Naive B cell (primary cell): ENCODE results near the gene PDZD4. TPM values are rescaled to one million over a fixed set of nuclear protein-coding genes. Genes with fewer than 3 reads are reported as not detected.

Experiments used
- ATAC-seq, 2 donors: fragments of 150-1000 bp; cut with Tn5 transposase; 2 replicates each; pipeline ENCODE4 v1.10.0; 2021; ENCODE audit warnings: low read depth in 2 of 2, mild to moderate bottlenecking in 2 of 2, moderate library complexity in 2 of 2
- DNase-seq: peaks from one replicate; pipeline ENCODE4 v3.0.0; 2022
- H3K27ac Mint-ChIP-seq, 6 donors: one replicate each; pipeline ENCODE4 v1.8.0; 2020 to 2022; ENCODE audit warnings: mild to moderate bottlenecking in 6 of 6, mixed read lengths in 6 of 6, moderate library complexity in 5 of 6, inconsistent platforms in 2 of 6
- H3K27me3 Mint-ChIP-seq, 3 donors: one replicate each; pipeline ENCODE4 v1.8.0; 2021 to 2022; ENCODE audit warnings: mixed read lengths in 3 of 3, mild to moderate bottlenecking in 1 of 3
- H3K36me3 Mint-ChIP-seq, 2 donors: one replicate each; pipeline ENCODE4 v1.8.0; 2020 to 2022; ENCODE audit warnings: mixed read lengths in 2 of 2, inconsistent platforms in 1 of 2, mild to moderate bottlenecking in 1 of 2
- H3K4me1 Mint-ChIP-seq, 3 donors: one replicate each; pipeline ENCODE4 v1.8.0; 2020 to 2022; ENCODE audit warnings: mixed read lengths in 3 of 3, inconsistent platforms in 1 of 3, mild to moderate bottlenecking in 1 of 3, moderate library complexity in 1 of 3
- H3K4me3 Mint-ChIP-seq, 8 donors: one replicate each; pipeline ENCODE4 v1.8.0; 2020 to 2022; ENCODE audit warnings: mild to moderate bottlenecking in 8 of 8, mixed read lengths in 8 of 8, moderate library complexity in 8 of 8, inconsistent platforms in 2 of 8
- H3K9me3 Mint-ChIP-seq, 7 donors: one replicate each; pipeline ENCODE4 v1.8.0; 2020 to 2022; ENCODE audit warnings: mixed read lengths in 7 of 7, mild to moderate bottlenecking in 5 of 7, inconsistent platforms in 2 of 7, moderate library complexity in 1 of 7
- polyA plus RNA-seq, 6 donors: library from polyadenylated mRNA; unstranded; fragments of 300-500 nt; fragmentation: Illumina TruSeq; gene quantifications; one replicate each; pipeline ENCODE4 v1.2.3, GENCODE V29; 2021; ENCODE audit warnings: low read depth in 6 of 6

The PDZD4 gene
- polyA plus RNA-seq, 6 donors from 2014 or later = 0.38 TPM; not detected in 5

DNA sequence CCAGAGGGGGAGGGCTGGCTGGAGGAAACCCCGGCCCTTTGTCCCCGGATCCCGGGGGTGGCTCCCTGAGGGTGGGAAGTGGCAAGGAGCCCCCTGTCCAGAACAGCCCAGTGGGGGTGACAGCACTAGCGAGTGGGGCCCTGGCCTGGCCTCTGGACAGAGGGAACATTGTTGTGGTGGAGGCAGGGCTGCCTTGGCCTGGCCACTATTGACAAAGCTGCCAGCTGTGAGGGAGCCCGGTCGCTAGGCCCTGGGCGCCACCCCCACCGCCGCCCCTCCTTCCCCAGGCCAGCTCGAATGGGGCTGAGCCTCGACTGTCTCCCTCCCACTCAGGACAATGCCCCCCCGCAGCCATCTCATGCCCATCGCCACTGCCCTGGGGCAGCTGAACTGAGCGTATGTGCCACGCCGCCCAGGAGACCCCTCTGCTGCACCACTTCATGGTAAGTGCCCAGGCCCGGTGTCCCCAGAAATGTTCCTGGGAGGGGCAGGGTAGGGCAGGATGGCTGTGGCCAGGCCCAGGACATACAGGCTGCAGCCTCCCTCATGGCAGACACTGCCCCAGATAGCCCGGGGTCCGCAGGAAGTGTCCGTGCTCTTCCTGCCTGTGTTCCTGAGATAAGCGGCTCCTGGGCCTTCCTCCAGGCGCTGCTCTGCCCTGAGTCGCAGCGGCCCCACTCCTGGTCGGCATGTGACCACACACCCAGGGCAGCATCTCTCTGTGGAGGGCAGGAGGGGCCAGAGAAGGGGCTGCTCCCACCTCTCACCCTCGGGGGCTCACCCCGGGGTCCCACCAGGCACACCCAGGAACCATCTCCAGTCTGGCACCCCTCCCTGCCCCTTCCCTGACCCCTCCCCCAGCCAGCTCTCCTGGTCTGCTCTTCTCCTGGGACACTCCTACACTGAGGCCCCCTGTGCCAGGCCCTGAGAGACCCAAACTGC, 64.9 kb downstream of the PDZD4 start:
- no peak overlapping the region for H3K4me3 Mint-ChIP-seq
- H3K9me3 Mint-ChIP-seq = no peaks in the 10 kb centered on the region
- no peak for DNase-seq
- H3K27ac Mint-ChIP-seq = no peak overlapping the region
- peaks cover 0 to 13% (median 0%) of the 10 kb centered on the region in 3 donors for H3K27me3 Mint-ChIP-seq
- ATAC-seq = no peak
- H3K4me1 Mint-ChIP-seq = peaks cover 11 to 22% (median 12%) of the 10 kb centered on the region in 3 donors
- no peaks in the 10 kb centered on the region for H3K36me3 Mint-ChIP-seq

DNA sequence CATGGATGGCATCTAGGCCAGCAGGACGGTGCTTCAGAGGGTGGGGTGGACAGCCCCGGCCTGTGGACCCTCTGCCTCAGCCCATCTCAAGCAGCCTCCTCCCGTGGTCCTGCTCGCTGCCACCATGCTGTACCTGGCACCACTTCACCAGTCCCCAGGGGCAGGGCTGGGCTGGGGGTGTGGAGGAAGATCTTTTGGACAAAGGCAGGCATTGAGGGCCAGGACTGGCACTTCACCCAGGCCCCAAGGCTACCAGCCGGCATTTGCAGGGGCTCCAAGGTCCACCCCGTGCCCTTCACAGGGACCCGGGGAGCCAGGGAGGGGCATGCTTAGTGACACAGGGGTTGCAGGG, 65.6 kb downstream of the PDZD4 start:
- Mint-ChIP-seq H3K36me3 (no peaks in the 10 kb centered on the region), H3K4me3 (no peak overlapping the region), H3K9me3 (no peaks in the 10 kb centered on the region), H3K4me1 (peaks cover 11 to 22% (median 12%) of the 10 kb centered on the region in 3 donors), H3K27me3 (peaks cover 0 to 8% (median 0%) of the 10 kb centered on the region in 3 donors), H3K27ac (no peak overlapping the region)
- no peak for ATAC-seq
- no peak for DNase-seq

DNA sequence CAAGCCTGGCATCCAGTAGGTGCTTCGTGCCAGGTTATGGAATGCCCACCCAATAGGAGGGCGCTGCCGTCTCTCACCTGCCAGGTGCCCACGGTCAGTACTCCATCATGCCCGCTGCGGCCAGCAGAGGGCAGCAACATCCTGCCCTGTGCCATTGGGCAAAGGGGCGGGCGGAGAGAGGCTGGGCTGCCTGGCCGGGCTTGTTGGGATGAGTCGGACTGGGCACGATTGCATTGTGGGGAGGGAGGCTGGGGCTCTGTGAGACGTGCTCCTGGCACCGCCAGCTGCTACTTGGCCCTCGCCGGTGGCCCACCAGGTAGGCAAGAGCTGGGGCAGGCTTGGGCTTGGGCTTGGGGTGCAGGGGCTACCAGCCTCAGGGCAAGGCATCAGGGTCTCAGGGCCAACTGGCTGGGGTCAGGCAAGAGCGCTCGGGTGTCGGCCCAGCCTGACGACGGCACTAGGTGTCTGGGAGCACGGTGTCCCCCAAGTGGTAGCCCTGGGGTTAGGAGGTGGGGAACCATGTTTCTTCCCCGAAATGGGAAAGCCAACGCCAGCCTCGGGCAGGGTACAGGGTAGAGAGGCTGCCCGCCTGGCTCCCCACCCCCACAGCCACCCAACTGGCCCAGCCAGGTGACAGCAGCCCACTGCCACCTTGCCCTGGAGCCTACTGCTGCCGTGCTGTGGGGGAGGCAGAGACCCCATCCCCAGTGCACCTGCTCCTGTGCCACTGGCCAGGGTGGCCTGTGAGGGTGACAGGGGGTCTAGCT, 66.2 kb downstream of the PDZD4 start, which contains the start of gene PLXNB3:
Gene PLXNB3, plus strand, starts transcription at position 261 of the 767 bp plus-strand sequence. CDS start 1,287 bp downstream, outside the sequence.
- Mint-ChIP-seq H3K9me3 (no peaks in the 10 kb centered on the region), H3K4me1 (peaks cover 11 to 22% (median 12%) of the 10 kb centered on the region in 3 donors), H3K4me3 (peak within 1 kb of the TSS in 2 of 8 donors; percentile 10 to 13), H3K27me3 (peaks cover 0 to 6% (median 0%) of the 10 kb centered on the region in 3 donors), H3K36me3 (no peaks in the 10 kb centered on the region), H3K27ac (peak within 1 kb of the TSS in 2 of 6 donors; percentile 42 to 78)
- DNase-seq (peak; percentile 67), ATAC-seq (peak; percentile 88 to 89)

DNA sequence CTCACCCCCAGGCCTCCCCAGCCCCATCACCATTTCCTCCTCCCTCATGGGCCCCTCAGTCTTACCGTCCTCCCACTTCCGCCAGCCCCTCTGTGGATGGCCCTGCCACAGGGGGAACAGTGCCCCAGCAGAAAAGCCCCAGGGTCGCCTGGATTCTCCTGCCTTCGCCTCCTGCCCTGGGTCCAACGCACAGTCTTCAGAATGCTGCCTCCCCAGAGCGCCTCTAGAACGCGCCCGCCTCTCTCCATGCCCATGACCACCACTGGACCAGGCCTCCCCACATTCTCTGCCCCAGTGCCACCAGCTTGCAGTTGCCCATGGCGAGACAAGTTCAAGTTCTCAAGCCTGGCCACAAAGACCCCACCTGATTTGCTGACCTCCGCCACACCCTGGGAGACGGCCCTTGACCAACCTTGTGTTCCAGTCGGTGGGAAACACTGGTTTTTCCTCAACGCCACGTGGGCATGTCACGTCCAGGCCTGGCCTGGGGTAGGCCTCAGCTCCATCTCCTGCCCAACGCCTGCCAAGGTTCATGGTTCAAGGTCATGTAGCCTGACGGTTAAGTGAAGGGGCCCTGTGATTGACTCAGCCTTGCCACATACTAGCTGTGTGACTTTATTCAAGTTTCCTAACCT, 66.9 kb downstream of the PDZD4 start:
- Mint-ChIP-seq H3K27me3 (peaks cover 0 to 6% (median 0%) of the 10 kb centered on the region in 3 donors), H3K4me1 (peaks cover 15 to 28% (median 19%) of the 10 kb centered on the region in 3 donors), H3K36me3 (no peaks in the 10 kb centered on the region), H3K9me3 (no peaks in the 10 kb centered on the region), H3K4me3 (peak overlapping the region in 1 of 8 donors; percentile 13), H3K27ac (peak overlapping the region in 2 of 6 donors; percentile 42 to 78)
- DNase-seq (no peak), ATAC-seq (no peak)

DNA sequence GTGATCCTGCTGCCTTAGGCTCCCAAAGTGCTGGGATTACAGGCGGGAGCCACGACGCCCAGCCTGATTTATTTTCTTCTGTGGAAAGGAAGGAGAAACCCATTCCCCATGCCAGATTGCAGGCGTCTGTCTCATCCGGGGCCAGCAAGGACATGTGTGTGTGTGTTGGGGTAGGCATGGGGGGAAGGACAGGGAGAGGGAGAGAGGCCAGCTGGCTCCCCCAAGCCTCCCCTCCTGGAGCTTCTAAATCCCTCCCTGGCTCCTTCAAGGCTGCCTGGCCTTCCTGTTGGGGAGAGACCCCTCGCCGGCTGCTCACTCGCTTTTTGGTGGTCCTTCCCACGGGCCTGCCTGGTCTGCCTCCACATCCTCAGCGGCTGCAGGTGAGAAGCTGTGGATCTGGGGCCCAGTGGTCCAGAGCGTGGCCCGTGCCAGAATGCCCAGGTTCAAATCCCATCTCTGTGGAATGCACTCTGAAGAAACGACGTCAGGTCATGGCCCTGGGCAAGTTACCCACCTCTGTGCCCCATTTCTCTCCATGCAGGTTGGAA, 67.6 kb downstream of the PDZD4 start:
- peaks cover 17 to 25% (median 23%) of the 10 kb centered on the region in 3 donors for H3K4me1 Mint-ChIP-seq
- H3K27me3 Mint-ChIP-seq = peaks cover 0 to 6% (median 0%) of the 10 kb centered on the region in 3 donors
- H3K9me3 Mint-ChIP-seq = peaks cover 0 to 1% (median 0%) of the 10 kb centered on the region in 7 donors
- no peak for DNase-seq
- ATAC-seq = no peak
- no peak overlapping the region for H3K27ac Mint-ChIP-seq
- H3K4me3 Mint-ChIP-seq = peak overlapping the region in 1 of 8 donors; percentile 42
- H3K36me3 Mint-ChIP-seq = no peaks in the 10 kb centered on the region

DNA sequence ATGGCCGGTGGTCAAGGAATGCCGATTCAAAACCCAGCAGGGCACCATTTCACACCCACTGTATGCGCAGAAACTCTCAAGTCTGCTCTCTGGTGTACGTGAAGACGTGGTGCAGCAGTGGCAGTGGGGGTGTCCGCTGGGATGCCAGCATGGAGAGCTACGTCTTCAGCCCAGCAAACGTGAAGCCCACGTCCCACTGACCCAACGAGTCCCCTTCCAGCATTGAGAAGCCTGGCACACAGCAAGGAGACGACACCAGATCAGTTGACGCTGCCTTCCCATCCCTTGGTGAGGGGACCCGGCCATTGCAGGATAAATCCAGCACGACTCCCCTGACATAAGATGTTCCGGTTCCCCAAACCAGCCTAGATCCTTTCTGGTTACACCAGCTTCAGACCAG, 68.5 kb downstream of the PDZD4 start:
- Mint-ChIP-seq H3K36me3 (no peaks in the 10 kb centered on the region), H3K9me3 (peaks cover 0 to 3% (median 0%) of the 10 kb centered on the region in 7 donors), H3K27me3 (peaks cover 0 to 6% (median 0%) of the 10 kb centered on the region in 3 donors), H3K27ac (no peak overlapping the region), H3K4me1 (peaks cover 20 to 26% (median 23%) of the 10 kb centered on the region in 3 donors), H3K4me3 (no peak overlapping the region)
- DNase-seq (no peak), ATAC-seq (no peak)

DNA sequence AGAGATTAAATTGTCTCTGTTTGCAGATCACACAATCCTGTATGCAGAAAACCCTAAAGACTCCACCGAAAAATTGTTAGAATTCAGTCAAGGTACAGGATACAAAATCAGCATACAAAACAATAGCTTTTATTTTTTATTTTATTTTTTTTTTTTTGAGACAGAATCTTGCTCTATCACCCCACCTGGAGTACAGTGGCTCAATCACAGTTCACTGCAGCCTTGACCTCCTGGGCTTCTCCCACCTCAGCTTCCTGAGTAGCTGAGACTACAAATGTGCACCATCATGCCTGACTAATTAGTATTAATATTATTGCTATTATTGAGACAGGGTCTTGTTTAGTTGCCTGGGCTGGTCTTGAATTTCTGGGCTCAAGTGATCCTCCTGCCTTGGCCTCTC, 75.2 kb downstream of the PDZD4 start:
- Mint-ChIP-seq H3K36me3 (no peaks in the 10 kb centered on the region), H3K4me1 (peaks cover 8 to 20% (median 10%) of the 10 kb centered on the region in 3 donors), H3K27ac (no peak overlapping the region), H3K4me3 (no peak overlapping the region), H3K9me3 (peaks cover 0 to 5% (median 0%) of the 10 kb centered on the region in 7 donors), H3K27me3 (no peaks in the 10 kb centered on the region)
- DNase-seq (no peak), ATAC-seq (no peak)

Other genes with a start within 250 kb of the PDZD4 start
- gene CCNQ, start 231.4 kb downstream of the PDZD4 start, polyA plus RNA-seq = 10 to 100 TPM; 31.9 to 88.0 (median 69.7) TPM
- not detected for gene DUSP9, start 183.3 kb downstream of the PDZD4 start, polyA plus RNA-seq
- not detected for gene PNCK, start 156.7 kb downstream of the PDZD4 start, polyA plus RNA-seq
- under 1 TPM in 3 of 6 donors, not detected in 3; 0.06 to 0.78 (median 0.23) TPM for gene SLC6A8, start 142.6 kb downstream of the PDZD4 start, polyA plus RNA-seq
- gene BCAP31, start 106.2 kb downstream of the PDZD4 start, polyA plus RNA-seq = 100 to 1,000 TPM; 228 to 369 (median 252) TPM
- 1 to 10 TPM; 2.2 to 6.2 (median 5.2) TPM for gene ABCD1, start 105.7 kb downstream of the PDZD4 start, polyA plus RNA-seq
- under 1 TPM in 1 of 6 donors, not detected in 5; 0.71 TPM for gene PLXNB3, start 66.3 kb downstream of the PDZD4 start, polyA plus RNA-seq
- gene SRPK3, start 49.5 kb downstream of the PDZD4 start, polyA plus RNA-seq = under 1 TPM in 1 of 6 donors, not detected in 5; 0.08 TPM
- 100 to 1,000 TPM in 1 of 6 donors, 10 to 100 TPM in 5; 78.9 to 112 (median 94.3) TPM for gene IDH3G, start 36.2 kb downstream of the PDZD4 start, polyA plus RNA-seq
- 100 to 1,000 TPM; 308 to 413 (median 364) TPM for gene SSR4, start 35.9 kb downstream of the PDZD4 start, polyA plus RNA-seq
- 1 to 10 TPM in 5 of 6 donors, not detected in 1; 1.1 to 2.1 (median 1.2) TPM for gene L1CAM, start 55.6 kb upstream of the PDZD4 start, polyA plus RNA-seq
- under 1 TPM in 1 of 6 donors, not detected in 5; 0.25 TPM for gene AVPR2, start 74.1 kb upstream of the PDZD4 start, polyA plus RNA-seq
- gene ARHGAP4, start 95.7 kb upstream of the PDZD4 start, polyA plus RNA-seq = 100 to 1,000 TPM in 2 of 6 donors, 10 to 100 TPM in 4; 71.5 to 147 (median 83.5) TPM
- gene NAA10, start 104.5 kb upstream of the PDZD4 start, polyA plus RNA-seq = 10 to 100 TPM; 52.6 to 98.7 (median 61.0) TPM
- gene RENBP, start 114.1 kb upstream of the PDZD4 start, polyA plus RNA-seq = 1 to 10 TPM in 4 of 6 donors, under 1 TPM in 2; 0.68 to 3.8 (median 1.7) TPM
- gene HCFC1, start 141.3 kb upstream of the PDZD4 start, polyA plus RNA-seq = 10 to 100 TPM in 1 of 6 donors, 1 to 10 TPM in 4, under 1 TPM in 1; 0.22 to 14.0 (median 5.8) TPM
- gene TMEM187, start 142.2 kb upstream of the PDZD4 start, polyA plus RNA-seq = 10 to 100 TPM in 2 of 6 donors, 1 to 10 TPM in 4; 5.0 to 13.6 (median 8.1) TPM
- 100 to 1,000 TPM in 1 of 6 donors, 10 to 100 TPM in 5; 57.9 to 123 (median 73.9) TPM for gene IRAK1, start 189.4 kb upstream of the PDZD4 start, polyA plus RNA-seq